Mesendoderm (in vitro differentiated cells): Measurements from ENCODE around the gene SLC25A48.

Experiments
- DNase-seq: peaks from one replicate; pipeline ENCODE4 v3.0.0; 2013
- H2AK5ac ChIP-seq: 2 replicates; pipeline ENCODE4 v1.6.1; 2013; ENCODE audit warnings: low read length, inconsistent platforms
- H2BK120ac ChIP-seq: 2 replicates; pipeline ENCODE4 v1.6.1; 2013; ENCODE audit warnings: low read depth, mild to moderate bottlenecking, low read length, moderate library complexity, mixed read lengths
- H2BK15ac ChIP-seq: replicated peaks from 2 replicates; pipeline ENCODE4 v1.6.1; 2013; ENCODE audit warnings: low read depth, mild to moderate bottlenecking, moderate library complexity
- H2BK5ac ChIP-seq: 2 replicates; pipeline ENCODE4 v1.6.1; 2013; ENCODE audit warnings: low read length, inconsistent platforms
- H3K18ac ChIP-seq: 2 replicates; pipeline ENCODE4 v1.6.1; 2013; ENCODE audit warnings: mild to moderate bottlenecking, low read length, mixed read lengths
- H3K23ac ChIP-seq: one replicate; pipeline ENCODE4 v1.6.1; 2013; ENCODE audit warnings: low read length
- H3K27ac ChIP-seq: 2 replicates; pipeline ENCODE4 v1.5.1; 2013; ENCODE audit warnings: low read depth, mild to moderate bottlenecking, inconsistent platforms, low read length, moderate library complexity
- H3K27me3 ChIP-seq: 2 replicates; pipeline ENCODE4 v1.6.1; 2013; ENCODE audit warnings: low read length, control low read depth, mild to moderate bottlenecking, inconsistent platforms; ENCODE audit not compliant: insufficient read depth, poor library complexity
- H3K36me3 ChIP-seq: 2 replicates; pipeline ENCODE4 v1.6.1; 2013; ENCODE audit warnings: low read length, inconsistent platforms; ENCODE audit not compliant: control insufficient read depth, insufficient read depth
- H3K4ac ChIP-seq: one replicate; pipeline ENCODE4 v1.6.1; 2013; ENCODE audit warnings: low read depth, mild to moderate bottlenecking, low read length, moderate library complexity
- H3K4me1 ChIP-seq: 2 replicates; pipeline ENCODE4 v1.6.1; 2013; ENCODE audit warnings: low read depth, low read length, inconsistent platforms; ENCODE audit not compliant: control insufficient read depth
- H3K4me2 ChIP-seq: 2 replicates; pipeline ENCODE4 v1.6.1; 2013; ENCODE audit warnings: low read length
- H3K4me3 ChIP-seq: 2 replicates; pipeline ENCODE4 v1.5.1; 2013; ENCODE audit warnings: mild to moderate bottlenecking, low read length
- H3K56ac ChIP-seq: one replicate; pipeline ENCODE4 v1.6.1; 2013; ENCODE audit warnings: low read length
- H3K79me1 ChIP-seq: 2 replicates; pipeline ENCODE4 v1.6.1; 2013; ENCODE audit warnings: low read length, inconsistent platforms
- H3K79me2 ChIP-seq: 2 replicates; pipeline ENCODE4 v1.6.1; 2013; ENCODE audit warnings: mild to moderate bottlenecking, low read length; ENCODE audit not compliant: control insufficient read depth, insufficient read depth
- H3K9ac ChIP-seq: 2 replicates; pipeline ENCODE4 v1.6.1; 2013; ENCODE audit warnings: low read length, inconsistent platforms
- H4K5ac ChIP-seq: one replicate; pipeline ENCODE4 v1.6.1; 2013; ENCODE audit warnings: low read length
- H4K8ac ChIP-seq: one replicate; pipeline ENCODE4 v1.6.1; 2013; ENCODE audit warnings: low read depth, mild to moderate bottlenecking, control low read depth, low read length, moderate library complexity
- WGBS: extraction: QIAGEN DNeasy Blood & Tissue Kit; methylation state at CpG from one replicate; pipeline ENCODE4 v1.1.7; 2013; ENCODE audit warnings: low lambda C conversion rate, missing lambda C conversion rate; ENCODE audit not compliant: insufficient coverage; ENCODE audit errors: extremely low coverage; 5-methylcytosine and 5-hydroxymethylcytosine counted together

SLC25A48 gene

DNA sequence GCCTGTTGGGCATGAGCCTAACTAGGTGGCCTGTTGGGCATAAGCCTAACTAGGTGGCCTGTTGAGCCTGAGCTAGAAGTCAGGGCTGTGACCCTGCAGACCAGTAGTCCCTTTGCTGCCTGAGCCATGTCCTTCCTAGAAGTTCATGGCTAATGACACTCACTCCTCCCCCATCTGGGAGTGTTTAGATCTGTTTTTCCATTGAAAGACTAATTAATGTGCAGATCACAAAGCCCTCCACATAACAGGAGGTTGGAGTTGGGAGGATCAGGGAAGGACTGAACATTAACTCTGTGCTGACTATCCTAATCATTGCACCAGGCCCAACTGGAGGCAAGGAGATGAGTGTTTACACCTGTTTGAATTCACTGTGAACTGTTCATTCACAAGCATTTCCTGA is 27.6 kb downstream of the SLC25A48 start:
- Histone ChIP-seq H3K56ac (no peak overlapping the region), H3K79me2 (no peaks in the 10 kb centered on the region), H3K4me3 (no peak overlapping the region), H3K23ac (no peak overlapping the region), H3K4me1 (peaks cover 6% of the 10 kb centered on the region), H3K18ac (no peak overlapping the region), H3K4me2 (no peak overlapping the region), H3K79me1 (no peaks in the 10 kb centered on the region), H3K27ac (no peak overlapping the region), H2BK120ac (no peak overlapping the region), H3K4ac (no peak overlapping the region), H2BK15ac (no peak overlapping the region), H4K5ac (no peak overlapping the region), H3K9ac (no peak overlapping the region), H2AK5ac (peak overlapping the region; percentile 60), H4K8ac (no peak overlapping the region), H3K27me3 (no peaks in the 10 kb centered on the region), H3K36me3 (no peaks in the 10 kb centered on the region), H2BK5ac (no peak overlapping the region)
- DNase-seq: no peak

DNA sequence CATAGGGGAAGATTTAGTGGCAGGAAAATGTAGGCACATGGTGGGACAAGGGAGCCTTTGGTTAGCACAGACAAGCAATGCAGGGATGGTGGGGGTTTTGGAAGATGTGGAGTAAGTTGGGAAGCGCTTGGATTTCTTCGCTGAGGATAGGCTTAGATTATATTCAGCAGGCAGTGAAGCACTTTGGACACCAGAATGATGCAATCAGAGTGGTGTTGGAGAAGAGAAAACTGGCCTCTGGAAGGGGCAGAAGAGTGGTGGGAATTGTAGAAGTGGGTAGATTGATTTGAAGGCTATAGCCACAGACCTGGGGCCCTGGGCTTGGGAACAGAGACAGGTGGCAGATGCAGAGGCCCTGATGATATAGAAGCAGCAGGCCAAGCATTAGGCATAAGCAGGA is 28.3 kb downstream of the SLC25A48 start:
- Histone ChIP-seq H3K56ac (no peak overlapping the region), H2AK5ac (peak overlapping the region; percentile 60), H3K4me2 (no peak overlapping the region), H3K4ac (no peak overlapping the region), H4K5ac (no peak overlapping the region), H2BK5ac (no peak overlapping the region), H3K79me2 (no peaks in the 10 kb centered on the region), H2BK120ac (no peak overlapping the region), H3K9ac (no peak overlapping the region), H3K18ac (no peak overlapping the region), H2BK15ac (no peak overlapping the region), H3K79me1 (no peaks in the 10 kb centered on the region), H3K27ac (no peak overlapping the region), H3K36me3 (no peaks in the 10 kb centered on the region), H3K4me1 (peaks cover 6% of the 10 kb centered on the region), H4K8ac (no peak overlapping the region), H3K4me3 (no peak overlapping the region), H3K23ac (no peak overlapping the region), H3K27me3 (no peaks in the 10 kb centered on the region)
- no CpG with 5 or more reads among the region's 2 CpGs for WGBS
- DNase-seq: no peak

DNA sequence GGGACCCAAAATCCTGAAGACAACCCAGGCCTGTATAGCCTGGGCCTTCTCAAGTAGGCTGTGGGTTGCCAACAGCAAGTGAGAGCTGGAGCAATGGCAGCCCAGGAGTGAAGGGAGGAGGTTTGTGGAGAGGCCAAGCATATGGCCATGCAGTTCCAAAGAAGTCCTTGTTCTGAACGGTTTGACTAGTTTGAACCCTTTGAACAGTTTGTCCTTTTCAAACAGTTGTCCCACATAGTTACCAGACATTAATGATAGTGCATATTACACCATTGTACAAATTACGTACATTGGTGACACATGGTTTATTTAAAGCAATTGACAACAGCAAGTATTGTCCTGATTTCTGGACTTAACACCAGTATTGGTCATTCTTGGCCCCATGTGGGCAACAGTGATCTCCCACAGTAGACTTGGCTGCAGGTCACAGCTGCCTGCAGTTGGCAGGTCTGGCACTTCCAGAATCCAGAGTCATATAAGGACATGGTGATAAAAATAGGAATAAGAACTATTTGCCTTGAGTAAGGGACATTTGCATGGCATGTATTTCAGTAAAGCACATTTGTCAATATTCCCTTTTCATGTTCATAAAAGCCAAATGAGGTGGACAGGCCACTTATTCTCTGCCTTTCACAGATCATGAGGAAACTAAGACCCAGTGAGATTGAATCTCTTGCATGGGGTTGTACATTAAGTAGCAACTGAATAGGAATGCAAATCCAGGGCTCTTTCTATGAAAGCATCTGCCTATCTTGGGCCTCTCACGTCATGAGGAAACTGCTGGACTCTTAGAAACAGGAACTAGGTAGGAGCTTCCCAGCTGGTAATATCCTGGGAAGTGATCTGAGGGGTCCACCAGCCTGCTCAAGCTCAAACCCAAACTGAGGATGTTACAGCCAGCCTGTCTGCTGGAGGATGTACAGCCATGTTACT is 30.3 kb downstream of the SLC25A48 start:
- Histone ChIP-seq H3K18ac (no peak overlapping the region), H2BK120ac (no peak overlapping the region), H3K23ac (no peak overlapping the region), H4K5ac (no peak overlapping the region), H3K56ac (no peak overlapping the region), H3K27me3 (no peaks in the 10 kb centered on the region), H2BK5ac (no peak overlapping the region), H3K36me3 (no peaks in the 10 kb centered on the region), H3K4me3 (no peak overlapping the region), H3K4me1 (no peaks in the 10 kb centered on the region), H3K9ac (no peak overlapping the region), H3K4me2 (no peak overlapping the region), H3K79me1 (no peaks in the 10 kb centered on the region), H2BK15ac (no peak overlapping the region), H2AK5ac (no peak overlapping the region), H3K27ac (no peak overlapping the region), H3K79me2 (no peaks in the 10 kb centered on the region), H3K4ac (no peak overlapping the region), H4K8ac (no peak overlapping the region)
- no peak for DNase-seq
- no CpG with 5 or more reads among the region's 3 CpGs for WGBS

DNA sequence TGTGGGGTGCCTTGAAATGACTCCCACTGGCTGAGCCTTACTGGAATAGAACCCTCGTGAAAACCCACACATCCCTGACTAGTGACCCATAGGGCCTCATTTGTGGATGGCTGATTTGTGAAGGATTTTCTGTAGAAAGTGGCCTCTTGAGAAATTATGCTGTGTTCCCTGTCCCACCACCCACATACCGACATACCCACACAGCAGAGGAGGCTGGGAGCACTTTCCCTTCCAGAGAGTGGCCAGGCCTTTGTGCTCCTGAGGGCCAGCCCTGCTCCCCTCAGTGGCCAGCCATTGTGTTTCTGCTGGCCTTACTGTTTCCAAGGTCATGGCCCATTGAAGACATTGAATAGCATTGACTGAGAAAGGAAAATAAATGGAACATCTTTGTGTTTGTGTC is 31.6 kb downstream of the SLC25A48 start:
- Histone ChIP-seq H3K9ac (no peak overlapping the region), H3K56ac (no peak overlapping the region), H3K79me1 (no peaks in the 10 kb centered on the region), H3K4me2 (no peak overlapping the region), H2AK5ac (no peak overlapping the region), H3K79me2 (no peaks in the 10 kb centered on the region), H2BK120ac (no peak overlapping the region), H3K4me3 (no peak overlapping the region), H2BK15ac (no peak overlapping the region), H3K4me1 (no peaks in the 10 kb centered on the region), H3K23ac (no peak overlapping the region), H4K5ac (no peak overlapping the region), H3K27me3 (no peaks in the 10 kb centered on the region), H2BK5ac (no peak overlapping the region), H4K8ac (no peak overlapping the region), H3K27ac (no peak overlapping the region), H3K4ac (no peak overlapping the region), H3K36me3 (no peaks in the 10 kb centered on the region), H3K18ac (no peak overlapping the region)
- WGBS: no CpG with 5 or more reads among the region's 2 CpGs
- no peak for DNase-seq

DNA sequence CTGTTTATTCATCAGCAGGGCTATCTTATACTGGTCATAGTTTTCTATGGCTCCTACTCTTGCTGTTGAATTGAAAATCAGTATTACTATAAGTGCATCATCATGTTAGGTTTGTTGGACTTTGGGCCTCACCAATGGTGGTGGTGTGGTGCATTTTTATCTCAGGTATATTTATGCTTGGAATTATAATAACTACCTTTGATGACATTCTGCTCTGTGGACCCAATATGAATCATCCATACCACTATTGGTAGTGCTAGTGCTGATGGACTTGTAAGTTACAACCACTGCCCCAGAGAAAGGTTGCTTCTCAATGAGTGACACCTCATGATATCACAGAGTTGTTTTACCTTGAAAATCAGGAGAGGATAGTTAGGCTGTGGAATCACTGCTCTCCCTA is 33.1 kb downstream of the SLC25A48 start:
- Histone ChIP-seq H3K27ac (no peak overlapping the region), H2BK120ac (no peak overlapping the region), H3K4me3 (no peak overlapping the region), H2AK5ac (no peak overlapping the region), H3K23ac (no peak overlapping the region), H4K8ac (no peak overlapping the region), H3K4me2 (no peak overlapping the region), H3K79me1 (no peaks in the 10 kb centered on the region), H3K27me3 (no peaks in the 10 kb centered on the region), H3K56ac (no peak overlapping the region), H3K18ac (no peak overlapping the region), H2BK15ac (no peak overlapping the region), H2BK5ac (no peak overlapping the region), H3K9ac (no peak overlapping the region), H3K79me2 (no peaks in the 10 kb centered on the region), H4K5ac (no peak overlapping the region), H3K4ac (no peak overlapping the region), H3K36me3 (no peaks in the 10 kb centered on the region), H3K4me1 (no peaks in the 10 kb centered on the region)
- DNase-seq: no peak

DNA sequence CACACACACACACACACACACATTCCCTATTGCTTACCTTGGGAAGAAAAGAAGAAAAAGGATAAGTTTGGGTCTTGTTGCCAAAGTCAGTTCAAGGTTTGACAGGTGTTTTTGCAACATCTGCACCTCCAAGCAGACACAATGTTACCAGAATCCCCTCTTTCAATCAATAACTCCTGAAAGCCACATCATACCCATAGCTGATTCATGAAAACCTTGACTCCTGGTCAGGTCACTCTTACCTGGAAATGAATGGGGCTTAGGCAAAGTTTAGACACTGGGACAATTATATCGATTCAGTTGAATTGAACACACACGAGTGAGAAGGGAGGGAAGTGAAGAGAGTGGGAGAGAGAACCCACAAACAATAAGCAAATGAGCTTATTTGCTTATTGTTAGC is 34.2 kb downstream of the SLC25A48 start:
- H3K18ac ChIP-seq: no peak overlapping the region
- H3K27ac ChIP-seq: no peak overlapping the region
- no peak overlapping the region for H2AK5ac ChIP-seq
- DNase-seq: no peak
- H4K8ac ChIP-seq: no peak overlapping the region
- peak overlapping the region; percentile 40 for H4K5ac ChIP-seq
- H3K56ac ChIP-seq: no peak overlapping the region
- H3K27me3 ChIP-seq: no peaks in the 10 kb centered on the region
- H3K4me3 ChIP-seq: no peak overlapping the region
- no CpG with 5 or more reads among the region's 2 CpGs for WGBS
- H3K4ac ChIP-seq: no peak overlapping the region
- no peak overlapping the region for H2BK15ac ChIP-seq
- H2BK120ac ChIP-seq: no peak overlapping the region
- no peaks in the 10 kb centered on the region for H3K4me1 ChIP-seq
- no peaks in the 10 kb centered on the region for H3K79me2 ChIP-seq
- no peak overlapping the region for H3K4me2 ChIP-seq
- no peak overlapping the region for H3K9ac ChIP-seq
- H2BK5ac ChIP-seq: no peak overlapping the region
- H3K36me3 ChIP-seq: no peaks in the 10 kb centered on the region
- H3K79me1 ChIP-seq: no peaks in the 10 kb centered on the region
- no peak overlapping the region for H3K23ac ChIP-seq
